Muscle of back (tissue), 11 donors: Measurements from ENCODE around the gene ZNF792. TPM values are rescaled to one million over a fixed set of nuclear protein-coding genes. Genes with fewer than 3 reads are reported as not detected.
"Not testable (repeated sequence)": the region's sequence is repeated elsewhere in the genome, so short reads cannot be mapped to it uniquely, and the experiment has no call there.

Experiments used
- DNase-seq, 3 donors: peaks; one replicate each; pipeline versions ENCODE4 v3.0.0 to v3.0.0-alpha.2; 2013
- polyA plus RNA-seq, 10 donors: library from polyadenylated mRNA; unstranded; fragments of 120-200 nt; gene quantifications; one replicate each; pipeline ENCODE4 v1.2.1, GENCODE V29; 2013; ENCODE audit not compliant: insufficient read length in 10 of 10

ZNF792 gene
- polyA plus RNA-seq, 10 donors = 1.9 to 4.9 (median 3.0) TPM

DNA sequence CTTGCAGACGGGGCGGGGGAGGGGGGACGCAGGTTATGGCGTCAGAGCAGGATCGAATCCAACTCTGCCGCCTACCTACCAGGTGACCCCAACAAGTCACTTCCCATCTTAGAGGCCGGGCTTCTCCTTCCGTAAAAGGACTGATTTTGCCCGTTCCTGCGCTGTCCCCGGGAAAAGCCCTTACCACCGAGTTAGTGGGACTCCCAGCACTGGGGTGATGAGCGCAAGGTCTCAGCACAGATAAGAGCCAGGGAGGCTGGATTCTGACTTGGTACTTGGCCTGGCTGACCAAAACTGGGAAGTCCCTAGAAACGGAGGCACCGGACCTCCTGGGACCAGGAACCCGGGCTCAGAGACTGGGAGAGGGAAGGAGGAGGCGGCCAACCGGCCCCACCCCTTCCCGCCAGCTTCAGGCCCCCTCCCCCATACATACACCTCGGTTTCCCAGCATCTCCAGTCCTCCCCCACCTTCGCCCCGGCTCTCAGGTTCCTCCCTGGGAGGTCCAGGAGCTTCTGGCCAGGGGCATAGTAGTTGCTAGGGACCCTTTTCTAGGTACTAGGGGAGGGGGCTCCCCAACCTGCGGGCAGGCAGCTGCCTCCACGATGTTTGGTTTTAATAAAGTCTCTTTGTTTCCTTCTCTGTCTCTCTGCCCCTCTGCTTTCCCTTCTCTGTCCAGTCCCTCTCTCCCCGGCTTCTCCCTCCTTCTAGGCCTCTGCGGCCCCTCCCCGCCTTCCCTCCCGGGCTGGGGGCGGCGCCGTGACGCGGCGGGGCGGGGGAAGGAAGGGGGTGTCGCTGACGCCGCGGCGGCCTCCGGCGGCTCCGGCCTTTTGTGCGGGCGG, 35.7 kb upstream of the ZNF792 start, which contains the start of gene GRAMD1A:
Gene GRAMD1A (plus strand): TSS at position 826 of the 840 bp plus-strand sequence. CDS start 156 bp downstream, outside the sequence.
- peak; percentile 89 to 94 (median 89) for DNase-seq

DNA sequence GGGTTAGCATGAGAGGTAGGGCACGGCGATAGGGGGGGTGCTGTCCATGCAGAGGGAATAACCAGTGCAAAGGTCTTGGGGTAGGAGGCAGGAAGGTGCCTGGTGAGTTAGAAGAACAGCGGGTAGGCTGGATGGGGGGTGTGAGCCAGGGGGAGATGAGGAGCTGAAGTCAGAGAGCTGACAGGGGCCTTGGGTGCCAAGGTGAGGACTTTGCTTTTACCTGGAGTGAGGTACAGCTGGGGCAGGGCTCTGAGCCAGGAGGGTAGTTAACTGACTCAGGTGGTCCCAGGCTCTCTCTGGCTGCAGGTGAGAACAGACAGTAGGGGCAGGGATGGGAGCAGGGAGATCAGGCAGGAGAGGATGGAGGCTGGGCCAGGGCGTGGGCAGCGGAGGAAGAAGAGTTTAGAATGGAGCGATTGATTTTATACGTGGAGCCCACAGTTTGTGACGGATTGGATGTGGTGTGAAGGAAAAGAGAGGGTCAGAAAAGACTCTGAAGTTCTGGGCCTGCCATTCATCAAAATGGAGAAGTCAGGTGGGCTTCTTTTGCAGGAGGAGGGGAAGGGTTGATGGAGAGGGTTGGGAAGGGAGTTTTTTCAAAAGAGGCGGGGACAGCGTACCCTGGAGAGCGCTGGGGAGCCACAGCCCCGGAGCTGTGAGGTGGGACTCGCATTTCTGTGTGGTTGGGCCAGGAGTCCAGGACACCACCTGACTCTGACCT, 34.9 kb upstream of the ZNF792 start:
- no peak for DNase-seq

DNA sequence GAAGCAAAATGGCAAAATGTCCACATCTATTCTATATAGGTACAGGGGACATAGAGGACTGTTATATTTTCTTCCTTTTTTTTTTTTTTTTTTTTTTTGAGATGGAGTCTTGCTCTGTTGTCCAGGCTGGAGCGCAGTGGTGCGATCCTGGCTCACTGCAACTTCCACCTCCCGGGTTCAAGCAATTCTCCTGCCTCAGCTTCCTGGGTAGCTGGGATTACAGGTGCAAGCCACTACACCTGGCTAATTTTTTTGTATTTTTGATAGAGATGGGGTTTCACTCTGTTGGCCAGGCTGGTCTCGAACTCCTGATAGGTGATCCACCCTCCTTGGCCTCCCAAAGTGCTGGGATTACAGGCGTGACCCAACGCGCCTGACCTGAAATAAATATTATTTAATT, 34.2 kb upstream of the ZNF792 start:
- not testable (repeated sequence) for DNase-seq

DNA sequence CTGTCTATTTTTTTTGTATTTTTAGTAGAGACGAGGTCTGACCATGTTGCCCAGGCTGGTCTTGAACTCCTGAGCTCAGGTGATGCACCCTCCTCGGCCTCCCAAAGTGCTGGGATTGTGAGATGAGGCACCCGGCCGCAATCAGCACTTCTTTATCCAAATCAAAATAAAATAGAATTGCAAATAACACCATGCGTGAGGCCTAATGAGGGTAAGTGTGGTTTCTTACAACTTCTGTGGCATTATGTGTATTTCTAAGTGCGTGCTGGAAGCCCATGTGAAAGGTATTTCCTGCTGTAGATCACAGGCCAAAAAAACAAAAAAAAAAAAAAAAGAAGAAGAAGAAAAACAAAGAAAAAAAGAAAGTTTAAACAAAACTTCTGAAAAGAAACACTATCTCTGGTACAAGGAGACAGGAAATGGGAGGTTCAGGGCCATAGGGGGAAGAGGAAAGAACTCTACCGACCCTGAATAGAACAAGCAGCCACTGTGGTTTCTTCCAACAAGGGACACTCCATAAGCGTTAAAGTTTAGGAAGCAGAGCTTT, 33.1 kb upstream of the ZNF792 start:
- DNase-seq = no peak

DNA sequence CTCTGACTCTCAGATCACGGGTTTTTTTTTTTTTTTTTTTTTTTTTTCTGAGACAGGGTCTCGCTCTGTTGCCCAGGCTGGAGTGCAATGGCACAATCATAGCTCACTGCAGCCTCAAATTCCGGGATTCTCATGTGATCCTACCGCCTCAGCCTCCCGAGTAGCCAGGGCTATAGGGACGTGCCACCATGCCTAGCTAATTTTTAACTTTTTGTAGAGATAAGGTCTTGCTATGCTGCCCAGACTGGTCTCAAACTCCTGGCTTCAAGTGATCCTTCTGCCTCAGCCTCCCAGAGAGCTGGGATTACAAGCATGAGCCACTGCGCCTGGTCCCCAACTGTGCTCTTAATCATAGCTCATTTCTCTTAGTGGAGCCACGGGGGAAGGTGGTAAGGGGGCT, 31.5 kb upstream of the ZNF792 start:
- DNase-seq = no peak

DNA sequence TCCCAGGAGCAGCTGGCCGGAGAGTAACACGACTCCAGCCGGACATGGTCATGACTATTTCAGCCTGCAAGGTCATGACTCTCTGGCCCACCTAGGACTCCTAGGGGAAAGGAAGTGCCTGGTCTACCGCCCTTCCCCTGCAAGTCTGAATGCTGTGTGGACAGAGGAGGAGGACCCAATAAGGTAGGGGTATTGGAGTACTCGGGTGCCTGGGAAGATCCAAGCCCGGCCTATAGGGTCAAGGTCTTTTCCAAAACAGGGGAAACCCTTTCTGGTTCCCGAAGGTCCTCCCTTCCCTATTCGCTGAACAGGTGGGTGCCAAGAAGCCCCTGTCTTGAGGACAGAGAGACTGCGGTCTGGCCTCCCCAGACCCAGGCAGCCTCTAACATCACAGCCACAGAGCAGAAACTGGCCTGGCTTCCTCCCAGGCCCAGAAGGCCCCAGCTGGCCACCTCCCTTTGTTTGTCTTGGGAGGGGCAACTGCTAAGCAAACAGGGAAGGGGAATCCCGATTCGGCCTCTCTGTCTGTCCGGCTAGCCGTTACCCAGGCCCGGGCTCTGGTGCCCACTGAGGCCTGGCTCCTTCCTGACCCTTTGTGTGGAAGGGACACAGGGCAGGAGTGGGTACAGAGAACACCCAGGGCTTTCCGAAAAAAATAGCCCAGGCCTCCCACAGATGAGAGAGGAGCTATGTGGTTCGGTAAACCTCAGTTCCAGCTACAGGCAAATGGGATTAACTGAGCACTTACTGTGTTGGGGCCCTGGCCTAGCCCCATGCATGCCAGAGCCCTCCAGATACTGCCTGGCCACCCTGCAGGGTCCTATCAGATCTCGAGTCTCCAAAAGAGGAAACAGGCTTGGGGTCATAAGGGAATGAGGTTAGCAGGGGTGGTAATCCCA, 30.9 kb upstream of the ZNF792 start:
- DNase-seq = no peak

DNA sequence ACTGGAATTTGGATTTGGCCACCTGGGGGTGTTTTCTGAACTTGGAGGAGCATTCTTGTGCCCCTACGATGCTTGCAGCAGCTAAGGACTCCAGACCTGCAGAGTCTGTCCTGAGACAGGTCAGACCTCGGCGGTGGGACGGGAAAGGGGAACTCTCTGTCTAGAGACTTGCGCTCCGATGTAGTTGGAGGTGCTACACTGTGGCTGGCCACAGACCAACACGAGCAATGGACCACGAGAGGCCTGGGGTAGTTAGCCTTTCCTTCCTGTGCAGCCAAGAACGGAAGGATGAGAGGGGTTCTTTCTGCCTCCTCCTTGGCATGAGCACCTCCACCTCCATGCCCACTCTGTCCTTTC, 30.2 kb upstream of the ZNF792 start:
- DNase-seq = no peak

DNA sequence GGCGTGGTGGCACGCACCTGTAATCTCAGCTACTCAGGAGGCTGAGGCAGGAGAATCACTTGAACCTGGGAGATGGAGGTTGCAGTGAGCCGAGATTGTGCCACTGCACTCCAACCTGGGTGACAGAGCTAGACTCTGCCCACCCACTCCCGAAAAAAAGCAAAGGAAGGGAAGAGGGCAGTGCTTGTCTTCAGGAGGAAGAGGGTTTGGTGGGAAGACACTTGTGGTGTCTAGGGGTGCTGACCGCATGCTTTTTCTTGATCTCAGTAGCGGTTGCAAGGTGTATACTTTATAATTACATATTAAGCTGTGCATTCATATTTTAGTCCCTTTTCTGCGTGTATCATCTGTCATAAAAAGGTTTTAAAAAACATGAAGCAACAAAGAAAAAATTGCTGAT, 28.6 kb upstream of the ZNF792 start:
- not testable (repeated sequence) for DNase-seq

DNA sequence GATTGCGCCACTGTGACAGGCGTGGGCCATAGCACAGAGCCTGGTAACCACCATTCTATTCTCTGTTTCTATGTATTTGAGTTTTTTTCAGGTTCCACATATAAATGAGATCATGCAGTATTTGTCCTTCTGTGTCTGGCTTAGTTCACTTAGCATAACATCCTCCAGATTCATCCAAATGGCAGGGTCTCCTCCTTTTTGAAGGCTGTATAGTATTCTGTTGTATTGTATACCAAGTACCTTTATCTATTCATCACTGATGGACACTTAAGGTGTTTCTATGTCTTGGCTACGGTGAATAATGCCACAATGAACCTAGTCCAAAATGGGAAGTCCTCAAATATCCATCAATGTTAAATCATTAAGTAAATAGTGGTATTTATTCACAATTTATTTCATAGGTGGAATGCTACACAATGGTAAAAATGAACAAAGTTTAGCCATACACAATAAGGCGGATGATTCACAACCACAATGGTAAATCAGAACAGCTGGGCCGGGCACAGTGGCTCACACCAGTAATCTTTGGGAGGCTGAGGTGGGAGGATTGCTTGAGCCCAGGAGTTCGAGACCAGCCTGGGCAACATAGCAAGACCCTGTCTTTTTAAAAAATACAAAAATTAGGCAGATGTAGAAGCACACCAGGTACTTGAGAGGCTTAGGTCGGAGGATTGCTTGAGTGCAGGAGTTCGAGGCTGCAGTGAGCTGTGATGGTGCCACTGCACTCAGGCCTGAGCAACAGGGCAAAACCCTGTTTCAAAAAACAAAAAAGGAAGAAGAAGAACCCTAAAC, 27.7 kb upstream of the ZNF792 start:
- DNase-seq = no peak

DNA sequence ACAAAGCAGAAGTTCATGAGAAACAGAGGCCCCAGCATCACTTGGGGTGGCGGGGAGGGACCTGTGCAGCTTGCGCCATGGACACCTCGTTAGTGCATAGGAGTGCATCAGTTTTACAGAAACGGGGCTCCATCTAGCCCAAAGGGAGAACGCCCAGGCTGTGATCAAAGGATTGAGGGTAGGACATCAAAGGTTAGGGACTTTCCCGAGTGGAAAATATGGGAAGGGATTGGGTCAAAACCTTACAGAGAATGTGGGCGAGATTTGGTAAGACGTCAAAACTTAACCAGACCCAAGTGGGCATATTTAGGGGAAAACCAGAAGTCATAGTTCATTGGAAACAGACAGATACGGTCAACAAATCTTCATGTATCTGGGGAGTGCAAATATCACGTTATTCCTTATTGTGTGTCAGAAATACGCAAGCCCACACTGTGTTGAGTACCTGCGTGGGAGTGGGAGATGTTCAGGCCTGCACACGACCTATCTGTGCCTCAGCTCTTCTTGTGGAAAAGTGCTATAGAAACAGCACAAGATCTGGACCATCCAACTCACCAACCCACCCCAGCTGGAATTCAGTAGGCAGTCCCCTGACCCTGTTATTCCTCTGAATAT, 26.7 kb upstream of the ZNF792 start:
- DNase-seq = no peak

DNA sequence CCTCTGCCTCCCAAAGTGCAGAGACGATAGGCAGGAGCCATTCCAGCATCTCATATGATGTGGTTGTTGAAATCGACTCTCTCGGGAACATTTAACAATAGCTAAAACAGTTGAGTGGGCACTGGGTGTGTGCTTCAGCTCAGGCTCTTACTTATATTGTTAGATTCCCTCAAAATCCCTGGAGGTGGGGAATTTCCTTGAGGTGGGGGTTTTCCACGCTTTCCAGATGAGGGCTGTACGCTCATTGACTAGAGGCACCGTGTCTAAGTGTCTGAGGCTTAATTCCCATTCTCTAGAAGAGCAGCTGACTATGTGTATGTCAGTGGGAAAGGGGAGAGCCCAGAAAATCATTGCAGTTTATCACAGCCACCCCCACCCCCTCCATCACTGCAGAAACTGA, 25.3 kb upstream of the ZNF792 start:
- no peak for DNase-seq

DNA sequence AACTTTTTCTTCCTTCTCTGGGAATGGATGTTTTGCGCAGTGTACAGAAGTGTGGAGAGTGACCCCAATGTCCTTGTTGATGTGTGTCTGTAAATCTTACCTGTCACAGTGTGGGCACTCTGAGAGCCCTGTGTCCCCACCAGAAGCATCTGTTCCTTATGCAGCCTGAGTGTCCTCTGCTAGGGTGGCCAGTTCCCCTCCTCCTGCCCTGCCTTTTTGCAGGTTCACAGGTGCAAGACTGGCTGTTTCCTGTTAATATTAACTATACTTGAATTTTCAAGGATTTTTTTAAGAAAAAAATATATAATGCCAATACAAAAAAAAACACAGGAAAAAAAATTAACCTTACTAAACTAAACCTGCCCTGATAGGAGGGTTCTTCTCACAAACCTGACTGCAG, 24.1 kb upstream of the ZNF792 start:
- DNase-seq = no peak

DNA sequence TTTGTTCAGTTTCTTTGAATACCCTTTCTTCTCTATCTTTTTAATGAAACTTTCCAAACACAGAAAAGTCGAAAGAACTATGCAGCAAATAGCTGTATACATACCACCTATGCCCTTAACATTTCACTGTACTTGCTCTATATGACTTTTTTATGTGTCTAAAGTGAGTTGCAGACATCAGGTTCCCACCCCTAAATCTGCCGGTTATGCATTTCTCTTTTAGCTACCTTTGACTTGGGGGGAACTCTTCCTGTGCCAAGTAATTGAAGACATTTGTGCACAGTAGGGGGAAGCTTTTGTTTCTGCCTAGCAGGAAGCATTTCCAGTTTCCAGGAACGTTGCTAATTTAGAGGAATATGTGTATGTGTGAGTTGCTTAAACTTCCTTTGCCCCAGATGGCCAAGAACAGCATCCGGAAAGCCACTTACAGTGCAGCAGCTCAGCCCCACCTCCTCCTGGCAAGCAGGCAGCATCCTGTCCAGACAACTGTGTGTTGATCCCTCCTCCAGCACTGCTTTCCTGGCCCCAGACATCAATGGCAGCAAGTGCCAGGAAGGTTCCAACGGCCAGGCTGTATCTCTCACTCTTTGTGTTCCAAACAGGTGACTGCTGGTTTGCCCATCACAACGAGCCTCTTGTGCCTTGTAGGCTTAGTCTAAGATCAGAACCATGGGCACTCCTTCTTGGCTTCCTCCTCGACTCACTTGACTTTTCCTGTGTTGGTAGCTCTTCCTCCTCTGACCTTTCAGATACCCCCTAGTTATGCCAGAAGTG, 21.4 kb upstream of the ZNF792 start:
- DNase-seq = peak; percentile 22 to 81 (median 72)

DNA sequence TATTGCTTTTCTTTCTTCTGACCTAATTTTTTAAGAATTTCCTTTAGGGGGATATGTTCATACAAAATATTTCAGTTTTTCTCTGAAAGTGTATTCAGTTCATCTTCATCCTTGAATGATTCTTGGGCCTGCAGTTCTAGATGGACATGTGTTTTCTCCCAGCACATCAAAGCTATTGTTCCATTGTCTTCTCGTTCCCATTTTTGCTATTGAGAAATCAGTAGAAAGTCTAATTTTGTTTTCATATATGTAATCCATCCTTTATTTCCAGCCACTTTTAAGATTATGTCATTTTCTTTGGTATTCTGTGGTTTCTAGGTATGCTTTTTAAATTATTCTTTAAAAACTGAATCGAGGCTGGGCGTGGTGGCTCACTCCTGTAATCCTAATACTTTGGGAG, 20.3 kb upstream of the ZNF792 start:
- DNase-seq = no peak

DNA sequence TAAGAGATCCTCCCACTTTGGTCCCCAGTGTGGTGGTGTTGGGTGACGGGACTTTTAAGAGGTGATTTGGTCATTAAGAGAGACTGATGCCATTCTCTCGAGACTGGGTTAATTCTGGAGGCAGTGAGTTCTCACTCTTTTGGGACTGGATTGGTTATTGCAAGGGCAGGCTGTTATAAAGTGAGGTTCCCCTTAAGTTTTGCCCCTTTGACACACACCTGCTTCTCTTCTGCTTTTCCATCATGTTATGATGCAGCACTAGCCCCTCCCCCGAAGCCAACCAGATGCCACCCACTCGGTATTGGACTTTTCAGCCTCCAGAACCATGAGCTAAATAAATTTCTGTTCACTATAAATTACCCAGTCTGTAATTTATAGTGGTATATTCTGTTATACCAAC, 19.8 kb upstream of the ZNF792 start:
- DNase-seq = no peak

DNA sequence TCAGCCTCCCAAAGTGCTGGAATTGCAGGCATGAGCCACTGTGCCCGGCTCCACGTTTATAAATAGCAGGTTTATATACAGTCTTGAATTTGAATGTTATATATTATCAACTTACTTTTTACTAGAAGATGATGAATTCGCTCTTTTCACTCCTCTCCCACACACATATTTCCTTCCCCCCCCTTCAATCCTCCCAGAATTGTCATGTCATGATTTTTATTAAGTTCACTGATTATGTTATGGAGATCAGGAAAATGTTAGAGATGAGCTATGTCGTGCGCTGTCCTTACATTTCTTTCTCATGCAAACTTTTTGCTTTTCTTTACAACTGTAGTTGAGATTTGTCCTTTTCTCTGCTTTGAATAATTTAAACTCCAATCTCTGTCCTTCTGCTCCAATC, 18.2 kb upstream of the ZNF792 start:
- DNase-seq = no peak

DNA sequence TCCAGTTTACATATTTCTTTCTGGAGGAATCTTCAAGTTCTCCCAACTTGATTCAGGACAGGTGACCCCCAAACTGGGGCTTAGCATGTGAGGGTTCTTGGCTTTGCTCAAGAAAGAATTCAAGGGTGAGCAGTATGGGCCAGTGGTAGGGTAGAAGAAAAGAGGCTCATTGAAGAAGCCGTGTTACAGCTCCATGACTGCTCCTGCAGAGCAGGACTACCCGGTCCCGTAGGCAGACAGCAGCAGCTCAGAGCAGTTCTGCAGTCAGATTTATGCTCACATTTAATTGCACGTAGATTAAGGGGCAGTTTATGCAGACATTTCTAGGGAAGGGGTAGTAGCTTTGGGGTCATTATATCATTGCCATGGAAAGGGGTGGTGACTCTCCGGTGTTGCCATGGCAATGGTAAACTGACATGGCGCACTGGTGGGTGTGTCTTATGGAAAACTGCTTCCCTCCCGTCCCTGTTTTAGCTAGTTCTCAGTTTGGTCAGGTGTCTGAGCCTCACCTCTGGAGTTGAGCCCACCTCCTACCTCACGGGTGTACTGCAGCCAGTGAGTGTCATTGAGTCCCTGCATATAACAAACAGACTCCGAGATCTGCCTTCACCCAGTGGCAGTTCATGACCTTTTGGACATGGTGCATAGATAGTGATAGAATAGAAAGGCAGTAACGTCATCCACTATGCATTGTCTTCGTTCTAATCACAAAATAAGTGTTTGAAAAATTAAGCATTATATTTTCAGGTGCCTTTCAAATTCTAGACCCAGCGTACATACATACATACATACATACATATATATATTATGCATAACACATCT, 16.0 kb upstream of the ZNF792 start:
- no peak for DNase-seq

DNA sequence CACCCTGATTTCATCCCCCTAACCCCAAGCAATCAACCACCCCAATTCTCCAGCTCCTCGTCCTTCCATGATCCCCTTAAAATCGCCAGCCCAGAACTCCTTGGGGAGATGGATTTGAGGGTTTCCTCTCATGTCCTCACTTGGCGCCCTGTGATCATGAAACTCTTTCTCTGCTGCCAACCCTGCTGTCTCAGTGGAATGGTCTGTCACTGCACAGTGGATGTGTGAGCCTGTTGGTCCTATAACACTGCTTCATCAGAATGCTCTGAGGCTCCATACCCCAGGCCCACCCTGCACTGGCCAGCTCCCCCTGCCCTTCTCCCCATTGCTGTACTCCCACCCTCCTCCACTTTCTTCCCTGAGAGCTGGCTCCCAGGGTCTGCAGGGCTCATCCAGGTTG, 12.6 kb upstream of the ZNF792 start:
- DNase-seq = no peak

DNA sequence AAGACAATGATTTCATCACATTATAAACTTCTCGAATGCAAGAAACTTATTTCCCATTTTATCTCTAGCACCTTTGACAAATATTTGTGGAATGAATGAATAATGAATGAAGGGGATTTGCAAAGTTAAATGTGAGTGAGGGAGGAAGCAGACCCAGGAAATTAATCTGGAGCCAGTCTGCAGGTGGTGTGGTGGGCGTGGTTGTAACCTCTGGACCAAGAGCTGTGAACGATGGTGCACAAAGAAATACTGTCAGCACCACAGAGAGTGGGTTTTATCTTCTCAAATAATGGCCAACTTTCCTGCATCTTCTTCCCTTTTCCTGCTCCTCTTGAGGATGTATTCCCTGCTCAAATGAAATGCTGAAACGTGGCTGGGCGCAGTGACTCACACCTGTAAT, 11.0 kb upstream of the ZNF792 start:
- no peak for DNase-seq
